ENCODE measurements around the gene EMCN. TPM values are rescaled to one million over a fixed set of nuclear protein-coding genes. Genes with fewer than 3 reads are reported as not detected.

Gene EMCN
- total RNA-seq, 1 experiment from 2014 or later: not detected

- no peaks in the 10 kb centered on the region for H3K27me3 ChIP-seq (ENCODE audit: insufficient read depth, low read length)
- H3K18ac ChIP-seq (ENCODE audit: insufficient read length, low read depth, low read length): no peak overlapping the region
- H3K23ac ChIP-seq (ENCODE audit: insufficient read length, low read depth, low read length): no peak overlapping the region
- no peak overlapping the region for H2BK5ac ChIP-seq (ENCODE audit: insufficient read length, low read length)
- H3K36me3 Mint-ChIP-seq (ENCODE audit: insufficient read depth in 1 of 3, low read depth in 3 of 3): no peaks in the 10 kb centered on the region
- no peaks in the 10 kb centered on the region for H3K27me3 Mint-ChIP-seq (ENCODE audit: low read depth)
- H2BK20ac ChIP-seq (ENCODE audit: low read depth, low read length, poor library complexity, severe bottlenecking): no peak overlapping the region
- no peak overlapping the region for H3K56ac ChIP-seq (ENCODE audit: insufficient read length, low read depth, low read length)
- no peak for TF ChIP-seq CTCF (conservative IDR thresholded peaks at IDR 0.05)
- no peak overlapping the region for H3K4ac ChIP-seq (ENCODE audit: low read depth, low read length)
- H4K20me1 ChIP-seq (ENCODE audit: control insufficient read depth, insufficient read depth, insufficient read length): no peaks in the 10 kb centered on the region
- no peak overlapping the region for H2BK12ac ChIP-seq (ENCODE audit: insufficient read length, low read depth, low read length)
- no peak overlapping the region for H2BK15ac ChIP-seq (ENCODE audit: low read depth, low read length)
- no peak overlapping the region for H2BK120ac ChIP-seq (ENCODE audit: low read depth, low read length, poor library complexity, severe bottlenecking)
- no peak overlapping the region for H3K14ac ChIP-seq (ENCODE audit: insufficient read depth, low read length)
- H3K79me1 ChIP-seq (ENCODE audit: insufficient read depth, low read depth, low read length, poor library complexity, severe bottlenecking): no peaks in the 10 kb centered on the region
- no CpG with 5 or more reads among the region's 4 CpGs for WGBS (ENCODE audit: extremely low coverage, insufficient read length, low lambda C conversion rate)
- no peak overlapping the region for H3K27ac ChIP-seq (ENCODE audit: insufficient read length, low read depth, low read length)
- H3T11ph ChIP-seq (ENCODE audit: low read length): no peak overlapping the region
- H3K4me2 ChIP-seq (ENCODE audit: insufficient read depth, insufficient read length, low read length): no peak overlapping the region
- H3K9me3 Mint-ChIP-seq: no peaks in the 10 kb centered on the region
- peaks cover 0 to 3% of the 10 kb centered on the region in 2 experiments; a peak in 1 of 4 replicates for H3K4me1 Mint-ChIP-seq
- H3K79me2 ChIP-seq (ENCODE audit: insufficient read depth, low read length): no peaks in the 10 kb centered on the region
- no peak overlapping the region for H3K4me3 Mint-ChIP-seq
- no peak overlapping the region for H2AFZ ChIP-seq (ENCODE audit: low read length)
- no peaks in the 10 kb centered on the region for H3K9me3 ChIP-seq (ENCODE audit: control insufficient read depth, low read depth, low read length)
- no peaks in the 10 kb centered on the region for H3K23me2 ChIP-seq (ENCODE audit: insufficient read length, low read depth, low read length, poor library complexity, severe bottlenecking)
- H4K8ac ChIP-seq (replicated peaks; ENCODE audit: insufficient read length, low read depth, low read length): no peak overlapping the region
- no peak overlapping the region for H4K5ac ChIP-seq (ENCODE audit: insufficient read length, low read depth, low read length)
- no peak overlapping the region for H4K91ac ChIP-seq (ENCODE audit: insufficient read length, low read depth, low read length)
- H3K27ac Mint-ChIP-seq: no peak overlapping the region
- H2AK5ac ChIP-seq (ENCODE audit: insufficient read length, low read length): no peak overlapping the region
- no peak for DNase-seq
- H3K9ac ChIP-seq (ENCODE audit: extremely low read depth, insufficient read length, low read length): no peak overlapping the region
- H3K4me1 ChIP-seq (ENCODE audit: insufficient read depth, low read length): no peaks in the 10 kb centered on the region
Observed at GRCh38 chr4:100424376-100424775, 93.4 kb downstream of the EMCN start.

Measured in H9 (cell line).